PC-3 (cell line): ENCODE data around the gene VPS37C. TPM values are rescaled to one million over a fixed set of nuclear protein-coding genes. Genes with fewer than 3 reads are reported as not detected.

Source experiments
- ATAC-seq: fragments of 200-7000 bp; cut with Tn5 transposase; 2 replicates; pipeline ENCODE4 v1.9.1; 2020; ENCODE audit warnings: mild to moderate bottlenecking, moderate library complexity
- BruUV-seq: library from RNA; stranded (reverse); fragments of 400-500 nt; replicated peaks from 2 replicates; lab custom pipeline; 2021; lab: Mats Ljungman, UMichigan
- CTCF ChIA-PET: fragments of 300-600 bp; sonication (Branson Sonifier 250); formaldehyde crosslinking; loops from one replicate; lab custom pipeline; 2022; ENCODE audit warnings: antibody characterized with exemption; lab: Charles Lee
- POLR2A ChIA-PET: fragments of 300-600 bp; sonication (Branson Sonifier 250); formaldehyde crosslinking; loops from one replicate; lab custom pipeline; 2022; ENCODE audit warnings: antibody characterized with exemption; ENCODE audit not compliant: unreplicated experiment; lab: Charles Lee
- DNase-seq: peaks from one replicate; pipeline ENCODE4 v3.0.0-alpha.2; 2015
- H2AFZ ChIP-seq: fragments of 300-600 bp; sonication (generic); 2 replicates; pipeline ENCODE4 v1.6.0; 2016; ENCODE audit warnings: antibody characterized with exemption, low read length
- H3F3A ChIP-seq: fragments of 300-600 bp; sonication (generic); one replicate; pipeline ENCODE4 v1.6.0; 2017; ENCODE audit warnings: antibody characterized with exemption, low read length, control low read depth, mild to moderate bottlenecking; ENCODE audit not compliant: unreplicated experiment
- H3K27ac ChIP-seq: fragments of 300-600 bp; sonication (generic); 2 replicates; pipeline ENCODE4 v1.5.1; 2016; ENCODE audit warnings: mild to moderate bottlenecking, low read length
- H3K27me3 ChIP-seq: fragments of 300-600 bp; sonication (generic); 2 replicates; pipeline ENCODE4 v1.6.1; 2016; ENCODE audit warnings: low read length, mixed read lengths
- H3K36me3 ChIP-seq: fragments of 300-600 bp; sonication (generic); 2 replicates; pipeline ENCODE4 v1.6.1; 2016; ENCODE audit warnings: low read depth, mixed run types, low read length, mixed read lengths
- H3K4me1 ChIP-seq: fragments of 300-600 bp; sonication (generic); 2 replicates; pipeline ENCODE4 v1.5.1; 2016; ENCODE audit warnings: low read length; ENCODE audit not compliant: insufficient read depth
- H3K4me2 ChIP-seq: fragments of 300-600 bp; sonication (generic); 2 replicates; pipeline ENCODE4 v1.6.0; 2016; ENCODE audit warnings: low read length
- H3K4me3 ChIP-seq: fragments of 300-600 bp; sonication (generic); 2 replicates; pipeline ENCODE4 v1.5.1; 2016; ENCODE audit warnings: mild to moderate bottlenecking, low read length, mixed read lengths
- H3K79me2 ChIP-seq: fragments of 300-600 bp; sonication (generic); 2 replicates; pipeline ENCODE4 v1.6.1; 2017; ENCODE audit warnings: low read length, mixed read lengths
- H3K9ac ChIP-seq: fragments of 300-600 bp; sonication (generic); 2 replicates; pipeline ENCODE4 v1.6.0; 2016; ENCODE audit warnings: mild to moderate bottlenecking, low read length
- H3K9me2 ChIP-seq: fragments of 300-600 bp; sonication (generic); replicated peaks from 2 replicates; pipeline ENCODE4 v1.6.1; 2016; ENCODE audit warnings: mixed run types, low read length, mixed read lengths
- H3K9me3 ChIP-seq: fragments of 300-600 bp; sonication (generic); 2 replicates; pipeline ENCODE4 v1.6.1; 2016; ENCODE audit warnings: low read length, mixed read lengths
- H4K20me1 ChIP-seq: fragments of 300-600 bp; sonication (generic); 2 replicates; pipeline ENCODE4 v1.6.1; 2016; ENCODE audit warnings: low read length, mixed read lengths
- CTCF ChIP-seq: fragments of 300-600 bp; sonication (generic); conservative IDR thresholded peaks from 2 replicates; pipeline ENCODE4 v1.5.1; 2017; ENCODE audit warnings: antibody characterized with exemption, low read depth, mild to moderate bottlenecking, low read length
- EZH2 ChIP-seq: fragments of 300-600 bp; sonication (generic); IDR thresholded peaks from one replicate; pipeline ENCODE4 v1.6.1; 2017; ENCODE audit warnings: antibody characterized with exemption, mild to moderate bottlenecking, low read length; ENCODE audit not compliant: unreplicated experiment
- EZH2phosphoT487 ChIP-seq: fragments of 300-600 bp; sonication (generic); IDR thresholded peaks from 2 replicates; pipeline ENCODE4 v1.6.1; 2018; ENCODE audit warnings: mild to moderate bottlenecking, antibody characterized with exemption, low read length, borderline replicate concordance
- intact Hi-C: fragments of 100-400 bp; cut with micrococcal nuclease; formaldehyde crosslinking; loops from 2 replicates; pipeline ENCODE4 v1.9.0; 2023
- total RNA-seq: library from RNA; depleted of rRNA; stranded (reverse); fragments of >200 nt; gene quantifications from 2 replicates; pipeline ENCODE4 v1.2.3, GENCODE V29; 2014

VPS37C gene
- total RNA-seq, 1 experiment from 2014 or later, result 28.9 TPM

GRCh38 chr11:61118004-61118403 lies 43.2 kb downstream of the VPS37C start:
- Histone ChIP-seq H3K79me2 (no peaks in the 10 kb centered on the region), H3K4me1 (no peaks in the 10 kb centered on the region), H3K4me3 (no peak overlapping the region), H3K9me2 (no peaks in the 10 kb centered on the region), H3K9me3 (no peaks in the 10 kb centered on the region), H2AFZ (no peak overlapping the region), H3K27ac (no peak overlapping the region), H3K4me2 (no peak overlapping the region), H4K20me1 (no peaks in the 10 kb centered on the region), H3F3A (no peaks in the 10 kb centered on the region), H3K27me3 (no peaks in the 10 kb centered on the region), H3K9ac (no peak overlapping the region), H3K36me3 (no peaks in the 10 kb centered on the region)
- intact Hi-C loops, result no loop called here
- no peak for DNase-seq
- no TSS peak for BruUV-seq
- POLR2A ChIA-PET, result no interaction called here
- no peak for TF ChIP-seq EZH2
- no peak for TF ChIP-seq CTCF
- TF ChIP-seq EZH2phosphoT487, result no peak
- ATAC-seq, result no peak
- CTCF ChIA-PET, result interaction anchor here (0.5 to 0.6 kb wide), 2 partner anchors 20 to 25 kb away, joined by 3 to 5 read pairs; no protein-coding TSS in a partner anchor

GRCh38 chr11:61117168-61117520 lies 44.1 kb downstream of the VPS37C start:
- ChIA-PET CTCF (no interaction called here), POLR2A (no interaction called here)
- H3K4me3 ChIP-seq, result no peak overlapping the region
- no peak for TF ChIP-seq EZH2phosphoT487
- no TSS peak for BruUV-seq
- H4K20me1 ChIP-seq, result no peaks in the 10 kb centered on the region
- H2AFZ ChIP-seq, result no peak overlapping the region
- H3K79me2 ChIP-seq, result no peaks in the 10 kb centered on the region
- DNase-seq (no peak), ATAC-seq (no peak)
- H3K9me3 ChIP-seq, result no peaks in the 10 kb centered on the region
- H3K4me2 ChIP-seq, result no peak overlapping the region
- intact Hi-C loops, result no loop called here
- no peaks in the 10 kb centered on the region for H3K9me2 ChIP-seq
- no peaks in the 10 kb centered on the region for H3F3A ChIP-seq
- H3K27ac ChIP-seq, result no peak overlapping the region
- no peaks in the 10 kb centered on the region for H3K4me1 ChIP-seq
- H3K36me3 ChIP-seq, result no peaks in the 10 kb centered on the region
- H3K27me3 ChIP-seq, result no peaks in the 10 kb centered on the region
- no peak overlapping the region for H3K9ac ChIP-seq

- TF ChIP-seq EZH2 (no peak), CTCF (no peak), EZH2phosphoT487 (no peak)
- Histone ChIP-seq H3K4me3 (no peak overlapping the region), H3K27me3 (no peaks in the 10 kb centered on the region), H3K9ac (no peak overlapping the region), H2AFZ (no peak overlapping the region), H4K20me1 (no peaks in the 10 kb centered on the region), H3K36me3 (no peaks in the 10 kb centered on the region), H3K9me2 (no peaks in the 10 kb centered on the region), H3K4me2 (no peak overlapping the region), H3K27ac (no peak overlapping the region), H3K4me1 (no peaks in the 10 kb centered on the region), H3F3A (no peaks in the 10 kb centered on the region), H3K9me3 (no peaks in the 10 kb centered on the region), H3K79me2 (no peaks in the 10 kb centered on the region)
- DNase-seq, result peak; percentile 23
- ATAC-seq, result no peak
- no TSS peak for BruUV-seq
- ChIA-PET POLR2A (no interaction called here), CTCF (no interaction called here)
- intact Hi-C loops, result no loop called here
These were observed 44.6 kb downstream of the VPS37C start for GRCh38 chr11:61116426-61117167.
